Peyer's patch (tissue), 4 donors: ENCODE results near the gene IGFBP7. TPM values are rescaled to one million over a fixed set of nuclear protein-coding genes. Genes with fewer than 3 reads are reported as not detected.

Experiments used
- DNase-seq, 3 donors: peaks; one replicate each; pipeline ENCODE4 v3.0.0-alpha.2; 2017 to 2019
- H3K27ac ChIP-seq, 4 donors: fragments of 200-600 bp; sonication (generic); one replicate each; pipeline ENCODE4 v1.5.1; 2016 to 2019
- H3K27me3 ChIP-seq, 2 donors: fragments of 200-600 bp; sonication (generic); one replicate each; pipeline ENCODE4 v1.5.1; 2019
- H3K36me3 ChIP-seq, 3 donors: fragments of 200-600 bp; sonication (generic); one replicate each; pipeline ENCODE4 v1.5.1; 2016 to 2019
- H3K4me1 ChIP-seq, 4 donors: fragments of 200-600 bp; sonication (generic); one replicate each; pipeline ENCODE4 v1.5.1; 2016 to 2019
- H3K4me3 ChIP-seq, 4 donors: fragments of 200-600 bp; sonication (generic); 1 replicate in 3 of 4; 2 replicates in 1 of 4; pipeline ENCODE4 v1.5.1; 2016 to 2019; ENCODE audit warnings: mild to moderate bottlenecking in 1 of 4
- H3K9me3 ChIP-seq, 4 donors: fragments of 200-600 bp; sonication (generic); one replicate each; pipeline ENCODE4 v1.5.1; 2016 to 2019; ENCODE audit warnings: mild to moderate bottlenecking in 1 of 4
- CTCF ChIP-seq, 6 experiments: fragments of 450-650 bp in 4 of 6; fragments of 200-600 bp in 2 of 6; sonication (generic) in 1 of 6; IDR thresholded peaks; one replicate each; pipeline ENCODE4 v1.5.1; 2017 to 2019; ENCODE audit warnings: antibody characterized with exemption in 6 of 6, mild to moderate bottlenecking in 3 of 6, moderate library complexity in 1 of 6
- POLR2A ChIP-seq, 2 donors: fragments of 450-650 bp; IDR thresholded peaks; one replicate each; pipeline ENCODE4 v1.5.1; 2017; ENCODE audit warnings: antibody characterized with exemption in 2 of 2, mild to moderate bottlenecking in 2 of 2, moderate library complexity in 2 of 2
- total RNA-seq, 4 donors: library from RNA; depleted of rRNA; stranded (reverse); fragments of >200 nt; gene quantifications; one replicate each; pipeline ENCODE4 v1.1.0, GENCODE V29; 2016

IGFBP7 gene
- total RNA-seq, 4 donors from 2014 or later: 37.1 to 92.1 (median 79.1) TPM

GRCh38 chr4:57148831-57149505, 38.8 kb upstream of the IGFBP7 start:
- Histone ChIP-seq H3K27ac (no peak overlapping the region), H3K9me3 (no peaks in the 10 kb centered on the region), H3K27me3 (no peaks in the 10 kb centered on the region), H3K4me1 (no peaks in the 10 kb centered on the region), H3K36me3 (no peaks in the 10 kb centered on the region), H3K4me3 (no peak overlapping the region)
- no peak for DNase-seq
- TF ChIP-seq POLR2A (IDR thresholded peaks at IDR 0.05): no peak
- no peak for TF ChIP-seq CTCF (IDR thresholded peaks at IDR 0.05)

GRCh38 chr4:57148177-57148576, 38.0 kb upstream of the IGFBP7 start:
- no peak overlapping the region for H3K4me3 ChIP-seq
- no peaks in the 10 kb centered on the region for H3K27me3 ChIP-seq
- no peak overlapping the region for H3K27ac ChIP-seq
- DNase-seq: no peak
- no peaks in the 10 kb centered on the region for H3K9me3 ChIP-seq
- H3K4me1 ChIP-seq: no peaks in the 10 kb centered on the region
- H3K36me3 ChIP-seq: no peaks in the 10 kb centered on the region
- no peak for TF ChIP-seq CTCF (IDR thresholded peaks at IDR 0.05)
- no peak for TF ChIP-seq POLR2A (IDR thresholded peaks at IDR 0.05)

GRCh38 chr4:57147335-57148060, 37.3 kb upstream of the IGFBP7 start:
- TF ChIP-seq POLR2A (IDR thresholded peaks at IDR 0.05) (no peak), CTCF (IDR thresholded peaks at IDR 0.05) (no peak)
- Histone ChIP-seq H3K4me1 (no peaks in the 10 kb centered on the region), H3K27me3 (no peaks in the 10 kb centered on the region), H3K27ac (no peak overlapping the region), H3K36me3 (no peaks in the 10 kb centered on the region), H3K4me3 (no peak overlapping the region), H3K9me3 (no peaks in the 10 kb centered on the region)
- DNase-seq: no peak

- H3K27me3 ChIP-seq: no peaks in the 10 kb centered on the region
- no peak for DNase-seq
- H3K4me3 ChIP-seq: no peak overlapping the region
- H3K27ac ChIP-seq: no peak overlapping the region
- TF ChIP-seq POLR2A (IDR thresholded peaks at IDR 0.05): no peak
- no peak for TF ChIP-seq CTCF (IDR thresholded peaks at IDR 0.05)
- H3K4me1 ChIP-seq: no peaks in the 10 kb centered on the region
- H3K9me3 ChIP-seq: no peaks in the 10 kb centered on the region
- no peaks in the 10 kb centered on the region for H3K36me3 ChIP-seq
These were observed 36.3 kb upstream of the IGFBP7 start for GRCh38 chr4:57146444-57146843.

GRCh38 chr4:57144466-57144865, 34.3 kb upstream of the IGFBP7 start:
- no peak for TF ChIP-seq CTCF (IDR thresholded peaks at IDR 0.05)
- no peak for TF ChIP-seq POLR2A (IDR thresholded peaks at IDR 0.05)
- DNase-seq: no peak
- no peaks in the 10 kb centered on the region for H3K36me3 ChIP-seq

More at GRCh38 chr4:57144466-57144865, 34.3 kb upstream of the IGFBP7 start:
- no peaks in the 10 kb centered on the region for H3K4me1 ChIP-seq
- no peak overlapping the region for H3K27ac ChIP-seq
- no peaks in the 10 kb centered on the region for H3K27me3 ChIP-seq
- no peak overlapping the region for H3K4me3 ChIP-seq
- H3K9me3 ChIP-seq: no peaks in the 10 kb centered on the region
